Stimulated activated CD8-positive, alpha-beta memory T cell treated with anti-CD3 and anti-CD28 coated beads, Interleukin-12 subunit alpha, Interleukin-12 subunit beta, amount 100 ng/mL, for 24 hours (primary cell): ENCODE measurements around the gene RAB7B.

Source experiments
- DNase-seq: peaks from one replicate; pipeline ENCODE4 v3.0.0-alpha.2; 2020; ENCODE audit errors: extremely low read depth

The RAB7B gene

GRCh38 chr1:206022766-206023165, 19.6 kb upstream of the RAB7B start:
- no peak for DNase-seq

GRCh38 chr1:206021626-206022365, 18.6 kb upstream of the RAB7B start:
- DNase-seq, result no peak

- DNase-seq, result no peak
Observed at GRCh38 chr1:206021008-206021625, 17.9 kb upstream of the RAB7B start.

- no peak for DNase-seq
Observed at GRCh38 chr1:206020393-206021007, 17.3 kb upstream of the RAB7B start.

GRCh38 chr1:206015071-206015470, 11.9 kb upstream of the RAB7B start:
- DNase-seq, result no peak

GRCh38 chr1:206014601-206015000, 11.4 kb upstream of the RAB7B start:
- DNase-seq, result no peak

GRCh38 chr1:206013026-206013795, 10.0 kb upstream of the RAB7B start:
- no peak for DNase-seq

- DNase-seq, result no peak
Observed at GRCh38 chr1:206012086-206012859, 9.1 kb upstream of the RAB7B start.

- DNase-seq, result no peak
Observed at GRCh38 chr1:206011057-206011456, 7.9 kb upstream of the RAB7B start.

- DNase-seq, result no peak
Observed at GRCh38 chr1:206010060-206010459, 6.9 kb upstream of the RAB7B start.

GRCh38 chr1:206006946-206007345, 3.8 kb upstream of the RAB7B start:
- no peak for DNase-seq

GRCh38 chr1:206005778-206006180, 2.6 kb upstream of the RAB7B start:
- DNase-seq, result no peak

GRCh38 chr1:206005234-206005633, 2.0 kb upstream of the RAB7B start:
- DNase-seq, result no peak

GRCh38 chr1:206004826-206005225, 1.6 kb upstream of the RAB7B start:
- no peak for DNase-seq

GRCh38 chr1:206003854-206004800, 932 bp upstream of the RAB7B start:
- DNase-seq, result no peak

- no peak for DNase-seq
Observed at GRCh38 chr1:206002160-206002559, 1.0 kb downstream of the RAB7B start.

- DNase-seq, result no peak
Observed at GRCh38 chr1:206001476-206001888, 1.7 kb downstream of the RAB7B start.

- no peak for DNase-seq
Observed at GRCh38 chr1:206000641-206001339, 2.4 kb downstream of the RAB7B start.

- no peak for DNase-seq
Observed at GRCh38 chr1:205998457-205999241, 4.5 kb downstream of the RAB7B start.
